GM23338 (cell line): ENCODE measurements around the gene CACNB4. TPM values are rescaled to one million over a fixed set of nuclear protein-coding genes. Genes with fewer than 3 reads are reported as not detected.

Experiments used
- CREB1 ChIP-seq: fragments of 250-450 bp; sonication (Bioruptor Pico); IDR thresholded peaks from 2 replicates; pipeline ENCODE4 v1.5.0; 2020; ENCODE audit warnings: low read depth, mild to moderate bottlenecking, moderate library complexity
- ETS1 ChIP-seq: IDR thresholded peaks from 2 replicates; pipeline ENCODE4 v1.6.1; 2016; ENCODE audit warnings: antibody characterized with exemption
- EZH2 ChIP-seq: fragments of 200-600 bp; sonication (generic); IDR thresholded peaks from one replicate; pipeline ENCODE4 v1.8.0; 2017; ENCODE audit warnings: antibody characterized with exemption, mild to moderate bottlenecking, low read depth; ENCODE audit not compliant: unreplicated experiment
- EZH2phosphoT487 ChIP-seq: fragments of 200-600 bp; sonication (generic); IDR thresholded peaks from one replicate; pipeline ENCODE4 v1.8.1; 2018; ENCODE audit warnings: antibody characterized with exemption; ENCODE audit not compliant: unreplicated experiment
- JUNB ChIP-seq: IDR thresholded peaks from one replicate; pipeline ENCODE4 v1.6.1; 2016; ENCODE audit warnings: antibody characterized with exemption; ENCODE audit not compliant: unreplicated experiment
- POLR2AphosphoS5 ChIP-seq: IDR thresholded peaks from 2 replicates; pipeline ENCODE4 v1.6.1; 2016; ENCODE audit warnings: antibody characterized with exemption, low read depth
- STAT1 ChIP-seq: IDR thresholded peaks from one replicate; pipeline ENCODE4 v1.6.1; 2016; ENCODE audit warnings: antibody characterized with exemption; ENCODE audit not compliant: unreplicated experiment
- ZNF114 ChIP-seq: fragments of 250-450 bp; sonication (Bioruptor Pico); IDR thresholded peaks from 2 replicates; pipeline ENCODE4 v1.5.0; 2020; ENCODE audit warnings: mild to moderate bottlenecking, moderate library complexity
- ZNF331 ChIP-seq: fragments of 250-450 bp; sonication (Bioruptor Pico); IDR thresholded peaks from 2 replicates; pipeline ENCODE4 v1.5.0; 2020; ENCODE audit warnings: low read depth, mild to moderate bottlenecking, moderate library complexity
- ZNF462 ChIP-seq: fragments of 250-450 bp; sonication (Bioruptor Pico); IDR thresholded peaks from 2 replicates; pipeline ENCODE4 v1.5.0; 2020; ENCODE audit warnings: mild to moderate bottlenecking, moderate library complexity
- polyA plus RNA-seq: library from polyadenylated mRNA; unstranded; fragments of >200 nt; fragmentation: Nextera tagmentation; extraction: Ambion mirVana; gene quantifications from 2 replicates; pipeline ENCODE4 v1.2.1, GENCODE V29; 2016
- total RNA-seq: library from RNA; depleted of rRNA; stranded (reverse); fragments of >200 nt; shearing (Covaris generic); gene quantifications from 2 replicates; pipeline ENCODE4 v1.2.3, GENCODE V29; 2014
- TF ChIP-seq, protein P1 (sequence below), 2 experiments: fragments of 200-600 bp in 1 of 2; sonication (generic) in 1 of 2; conservative IDR thresholded peaks; 2 replicates each; pipeline versions ENCODE4 v1.5.1 to v1.6.1; 2016 to 2017; ENCODE audit warnings: antibody characterized with exemption in 2 of 2, low read depth in 2 of 2, mild to moderate bottlenecking in 2 of 2, moderate library complexity in 1 of 2

CACNB4 gene
- total and polyA plus RNA-seq, 2 experiments from 2014 or later = 4.0 to 9.8 TPM

DNA sequence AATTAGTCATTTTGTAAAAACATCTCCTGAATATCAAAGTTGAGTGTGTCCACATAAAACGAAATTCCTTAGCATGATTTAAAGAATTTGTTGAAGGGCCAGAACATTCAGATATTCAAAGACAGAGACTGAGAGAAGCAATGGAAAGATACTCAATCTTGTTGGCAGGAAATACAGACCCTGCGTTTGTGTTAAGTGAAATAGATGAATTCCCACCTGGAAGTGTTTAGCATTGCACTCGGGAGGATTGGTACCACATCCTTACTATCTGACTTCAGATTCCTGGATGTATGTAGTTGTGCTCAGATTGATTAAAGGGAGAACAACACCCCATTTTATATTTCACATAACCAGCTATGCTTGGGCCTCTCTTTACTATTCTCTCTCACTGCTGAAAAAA lies 260.9 kb downstream of the CACNB4 start (continued):
- TF ChIP-seq ZNF462 (CRISPR knock-in tag) = no peak
- no peak for TF ChIP-seq EZH2
- TF ChIP-seq ZNF331 = no peak
- TF ChIP-seq CREB1 = no peak
- TF ChIP-seq JUNB = no peak
- no peak for TF ChIP-seq ZNF114 (CRISPR knock-in tag)
- no peak for TF ChIP-seq ETS1
- TF ChIP-seq POLR2AphosphoS5 = no peak
- no peak for TF ChIP-seq EZH2phosphoT487
- TF ChIP-seq, protein P1, sequence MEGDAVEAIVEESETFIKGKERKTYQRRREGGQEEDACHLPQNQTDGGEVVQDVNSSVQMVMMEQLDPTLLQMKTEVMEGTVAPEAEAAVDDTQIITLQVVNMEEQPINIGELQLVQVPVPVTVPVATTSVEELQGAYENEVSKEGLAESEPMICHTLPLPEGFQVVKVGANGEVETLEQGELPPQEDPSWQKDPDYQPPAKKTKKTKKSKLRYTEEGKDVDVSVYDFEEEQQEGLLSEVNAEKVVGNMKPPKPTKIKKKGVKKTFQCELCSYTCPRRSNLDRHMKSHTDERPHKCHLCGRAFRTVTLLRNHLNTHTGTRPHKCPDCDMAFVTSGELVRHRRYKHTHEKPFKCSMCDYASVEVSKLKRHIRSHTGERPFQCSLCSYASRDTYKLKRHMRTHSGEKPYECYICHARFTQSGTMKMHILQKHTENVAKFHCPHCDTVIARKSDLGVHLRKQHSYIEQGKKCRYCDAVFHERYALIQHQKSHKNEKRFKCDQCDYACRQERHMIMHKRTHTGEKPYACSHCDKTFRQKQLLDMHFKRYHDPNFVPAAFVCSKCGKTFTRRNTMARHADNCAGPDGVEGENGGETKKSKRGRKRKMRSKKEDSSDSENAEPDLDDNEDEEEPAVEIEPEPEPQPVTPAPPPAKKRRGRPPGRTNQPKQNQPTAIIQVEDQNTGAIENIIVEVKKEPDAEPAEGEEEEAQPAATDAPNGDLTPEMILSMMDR (conservative IDR thresholded peaks at IDR 0.05; ENCODE audit: low read depth in 2 of 2) = no peak
- TF ChIP-seq STAT1 = no peak
